RWPE2 (cell line): ENCODE measurements around the gene DIAPH3.

ENCODE experiments used
- ATAC-seq: fragments of 200-7000 bp; cut with Tn5 transposase; 3 replicates; pipeline ENCODE4 v1.9.1; 2021; ENCODE audit warnings: low read depth
- DNase-seq: peaks from one replicate; pipeline ENCODE4 v3.0.0-alpha.2; 2020; ENCODE audit warnings: low spot score
- H3K27ac ChIP-seq: fragments of 450-650 bp; 2 replicates; pipeline ENCODE4 v1.5.1; 2017; ENCODE audit warnings: mild to moderate bottlenecking; ENCODE audit not compliant: poor library complexity, severe bottlenecking
- H3K27me3 ChIP-seq: fragments of 250-450 bp; sonication (Bioruptor Pico); 2 replicates; pipeline ENCODE4 v1.5.1; 2021; ENCODE audit warnings: mild to moderate bottlenecking, moderate library complexity; ENCODE audit not compliant: insufficient read depth, poor library complexity, severe bottlenecking
- H3K36me3 ChIP-seq: fragments of 250-450 bp; sonication (Bioruptor Pico); 2 replicates; pipeline ENCODE4 v1.5.1; 2020; ENCODE audit warnings: low read depth, mild to moderate bottlenecking, moderate library complexity
- H3K4me1 ChIP-seq: fragments of 250-450 bp; sonication (Bioruptor Pico); 2 replicates; pipeline ENCODE4 v1.5.1; 2021; ENCODE audit warnings: mild to moderate bottlenecking, moderate library complexity; ENCODE audit not compliant: insufficient read depth, poor library complexity, severe bottlenecking
- H3K4me3 ChIP-seq: fragments of 250-450 bp; sonication (Bioruptor Pico); 2 replicates; pipeline ENCODE4 v1.5.1; 2021; ENCODE audit warnings: mild to moderate bottlenecking, moderate library complexity; ENCODE audit not compliant: severe bottlenecking
- H3K9me3 ChIP-seq: fragments of 250-450 bp; sonication (Bioruptor Pico); 2 replicates; pipeline ENCODE4 v1.5.1; 2021; ENCODE audit warnings: mild to moderate bottlenecking, moderate library complexity; ENCODE audit not compliant: severe bottlenecking
- TF ChIP-seq, protein P1 (sequence below): fragments of 450-650 bp; IDR thresholded peaks from one replicate; pipeline ENCODE4 v1.5.1; 2017; ENCODE audit warnings: mild to moderate bottlenecking, moderate library complexity; ENCODE audit not compliant: poor library complexity, severe bottlenecking

DIAPH3 gene

DNA sequence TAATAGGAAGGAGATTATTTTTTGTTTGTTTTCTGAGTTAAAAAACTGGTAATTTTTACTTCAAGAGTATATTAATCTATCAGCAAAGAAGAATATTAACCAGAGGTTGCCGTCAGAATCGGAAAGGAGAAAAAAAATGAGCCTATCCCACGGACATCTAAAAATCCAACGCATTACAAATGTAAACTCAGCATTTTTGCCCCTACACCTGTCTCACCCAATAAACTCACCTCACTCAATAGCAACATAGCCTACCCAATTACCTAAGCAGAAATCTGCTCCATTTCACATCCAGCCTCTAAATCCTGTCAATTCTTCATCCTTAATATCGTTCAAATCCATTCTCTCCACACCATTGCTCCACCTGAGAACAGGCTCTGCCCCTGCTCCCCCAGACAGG, 10.4 kb upstream of the DIAPH3 start:
- TF ChIP-seq, protein P1, sequence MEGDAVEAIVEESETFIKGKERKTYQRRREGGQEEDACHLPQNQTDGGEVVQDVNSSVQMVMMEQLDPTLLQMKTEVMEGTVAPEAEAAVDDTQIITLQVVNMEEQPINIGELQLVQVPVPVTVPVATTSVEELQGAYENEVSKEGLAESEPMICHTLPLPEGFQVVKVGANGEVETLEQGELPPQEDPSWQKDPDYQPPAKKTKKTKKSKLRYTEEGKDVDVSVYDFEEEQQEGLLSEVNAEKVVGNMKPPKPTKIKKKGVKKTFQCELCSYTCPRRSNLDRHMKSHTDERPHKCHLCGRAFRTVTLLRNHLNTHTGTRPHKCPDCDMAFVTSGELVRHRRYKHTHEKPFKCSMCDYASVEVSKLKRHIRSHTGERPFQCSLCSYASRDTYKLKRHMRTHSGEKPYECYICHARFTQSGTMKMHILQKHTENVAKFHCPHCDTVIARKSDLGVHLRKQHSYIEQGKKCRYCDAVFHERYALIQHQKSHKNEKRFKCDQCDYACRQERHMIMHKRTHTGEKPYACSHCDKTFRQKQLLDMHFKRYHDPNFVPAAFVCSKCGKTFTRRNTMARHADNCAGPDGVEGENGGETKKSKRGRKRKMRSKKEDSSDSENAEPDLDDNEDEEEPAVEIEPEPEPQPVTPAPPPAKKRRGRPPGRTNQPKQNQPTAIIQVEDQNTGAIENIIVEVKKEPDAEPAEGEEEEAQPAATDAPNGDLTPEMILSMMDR = no peak
- Histone ChIP-seq H3K27me3 (no peaks in the 10 kb centered on the region), H3K4me1 (no peaks in the 10 kb centered on the region), H3K4me3 (no peak overlapping the region), H3K9me3 (no peaks in the 10 kb centered on the region), H3K27ac (no peak overlapping the region), H3K36me3 (no peaks in the 10 kb centered on the region)
- no peak for ATAC-seq
- DNase-seq = no peak

DNA sequence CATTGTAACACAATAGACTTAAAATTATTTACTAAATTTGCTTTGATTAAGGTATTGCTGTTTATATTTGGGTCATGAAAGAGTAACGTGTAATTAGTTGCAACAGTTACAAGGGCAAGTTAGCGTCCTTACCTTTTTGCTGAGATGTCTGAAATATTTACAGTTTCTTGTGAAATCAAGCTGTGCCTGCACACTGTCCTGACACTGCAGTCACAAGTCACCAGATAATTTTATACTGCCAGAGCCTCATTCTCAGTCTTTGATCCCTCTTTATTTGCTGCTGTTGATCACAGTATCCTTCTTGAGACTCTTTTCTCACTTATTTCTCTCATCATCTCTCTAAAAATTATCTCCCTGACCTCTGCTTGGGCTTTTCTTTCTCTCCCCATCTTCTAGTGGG, 8.4 kb upstream of the DIAPH3 start:
- ATAC-seq (no peak), DNase-seq (no peak)
- Histone ChIP-seq H3K4me3 (no peak overlapping the region), H3K27ac (no peak overlapping the region), H3K27me3 (no peaks in the 10 kb centered on the region), H3K4me1 (no peaks in the 10 kb centered on the region), H3K9me3 (no peaks in the 10 kb centered on the region), H3K36me3 (no peaks in the 10 kb centered on the region)
- TF ChIP-seq, protein P1 = no peak

DNA sequence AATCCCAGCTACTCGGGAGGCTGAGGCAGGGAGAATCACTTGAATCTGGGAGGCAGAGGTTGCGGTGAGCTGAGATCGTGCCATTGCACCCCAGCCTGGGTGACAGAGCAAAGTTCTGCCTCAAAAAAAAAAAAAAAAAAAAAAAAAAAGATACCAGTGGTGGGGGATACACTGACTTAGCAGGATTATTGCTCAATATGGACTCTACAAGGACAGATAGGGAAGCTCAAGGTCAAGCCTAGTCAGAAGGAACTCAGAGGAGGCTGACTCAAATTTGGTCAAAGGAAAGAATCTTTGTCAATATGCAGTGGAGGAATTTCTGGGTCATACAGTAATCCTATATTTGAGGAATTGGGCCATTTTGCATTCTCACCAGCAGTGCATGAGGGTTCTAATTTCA, 6.7 kb upstream of the DIAPH3 start:
- Histone ChIP-seq H3K4me3 (no peak overlapping the region), H3K9me3 (no peaks in the 10 kb centered on the region), H3K36me3 (no peaks in the 10 kb centered on the region), H3K27me3 (no peaks in the 10 kb centered on the region), H3K27ac (no peak overlapping the region), H3K4me1 (peaks cover 2% of the 10 kb centered on the region)
- DNase-seq = no peak
- TF ChIP-seq, protein P1 = no peak
- no peak for ATAC-seq

DNA sequence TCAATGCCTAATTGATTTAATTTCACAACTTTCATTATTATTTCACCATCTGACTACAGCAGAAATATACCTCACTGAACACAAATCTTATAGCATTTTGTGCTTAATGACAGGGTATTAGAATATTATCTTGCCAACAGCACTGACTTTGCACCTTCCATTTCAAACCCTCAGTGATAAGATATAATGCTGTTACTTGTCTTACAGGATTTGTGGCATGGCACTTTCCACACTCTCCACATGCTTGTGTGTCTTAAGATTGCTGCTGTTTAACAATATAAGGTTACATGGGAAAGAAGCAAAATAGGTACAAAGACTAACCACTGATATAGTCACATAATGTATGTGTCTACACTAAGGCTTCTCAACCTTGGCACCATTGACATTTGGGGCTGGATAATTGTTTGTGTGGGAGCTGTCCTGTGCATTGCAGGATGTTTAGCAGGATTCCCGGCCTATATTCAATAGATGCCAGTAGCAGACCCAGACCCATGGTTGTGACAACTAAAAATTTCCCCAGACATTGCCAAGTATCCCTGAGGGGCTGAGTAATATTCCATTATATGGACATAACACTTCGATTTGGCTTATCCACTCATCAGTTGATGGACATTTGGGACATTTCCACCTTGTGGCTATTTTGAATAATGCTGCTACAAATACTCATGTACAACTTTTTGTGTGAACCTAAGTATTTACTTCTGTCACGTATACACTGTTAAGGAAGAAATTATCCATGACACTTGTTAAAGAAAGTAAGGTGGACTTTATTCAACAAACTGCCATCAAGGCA, 5.7 kb upstream of the DIAPH3 start:
- H3K9me3 ChIP-seq = no peaks in the 10 kb centered on the region
- no peak overlapping the region for H3K27ac ChIP-seq
- H3K36me3 ChIP-seq = no peaks in the 10 kb centered on the region
- ATAC-seq (no peak), DNase-seq (no peak)
- peaks cover 10% of the 10 kb centered on the region for H3K4me1 ChIP-seq
- no peak overlapping the region for H3K4me3 ChIP-seq
- H3K27me3 ChIP-seq = no peaks in the 10 kb centered on the region
- TF ChIP-seq, protein P1 = no peak

DNA sequence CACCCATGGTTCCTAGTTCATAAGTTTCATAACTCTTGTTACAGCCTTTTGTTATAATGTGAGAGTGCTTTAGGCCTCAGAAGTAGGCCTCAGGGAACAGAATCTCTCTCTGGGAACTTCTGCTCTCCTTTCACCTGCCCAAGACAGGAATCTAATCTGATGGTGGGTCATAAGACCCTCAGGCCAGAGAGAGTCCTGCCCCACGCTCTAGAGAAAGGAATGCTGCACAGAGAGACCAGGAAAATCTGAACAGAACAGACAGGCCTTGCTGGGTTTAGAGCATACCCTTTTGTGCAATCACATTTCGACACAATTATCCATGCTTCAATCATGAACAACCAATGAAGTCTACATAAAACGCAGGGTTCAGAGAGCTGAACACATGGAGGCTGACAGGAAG, 3.4 kb upstream of the DIAPH3 start:
- H3K36me3 ChIP-seq = no peaks in the 10 kb centered on the region
- no peaks in the 10 kb centered on the region for H3K9me3 ChIP-seq
- TF ChIP-seq, protein P1 = no peak
- H3K4me3 ChIP-seq = no peak overlapping the region
- H3K27ac ChIP-seq = no peak overlapping the region
- no peak for DNase-seq
- H3K4me1 ChIP-seq = peaks cover 13% of the 10 kb centered on the region
- no peak for ATAC-seq
- no peaks in the 10 kb centered on the region for H3K27me3 ChIP-seq
